ENCODE data around the gene DDX47.
"Not testable (repeated sequence)": the region's sequence is repeated elsewhere in the genome, so short reads cannot be mapped to it uniquely, and the experiment has no call there.

The DDX47 gene

DNA sequence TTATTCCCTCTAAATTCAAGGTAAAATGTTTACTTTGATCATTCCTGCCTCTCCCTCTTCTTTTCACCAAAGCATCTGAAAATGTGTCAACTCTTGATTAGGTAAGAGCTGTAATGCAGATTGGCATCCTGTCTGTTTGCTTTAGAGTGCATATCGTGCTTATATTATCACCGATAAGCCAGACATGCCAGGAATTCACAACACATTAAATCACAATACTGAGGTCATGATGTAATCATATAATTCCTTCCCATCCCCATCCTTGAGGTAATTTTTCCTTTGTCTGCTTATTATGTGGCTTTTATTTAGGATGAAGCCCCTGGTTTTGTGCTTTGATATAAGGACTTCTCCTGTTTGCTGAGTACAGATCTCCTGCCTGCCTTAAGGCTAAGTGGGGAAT is 10.2 kb downstream of the DDX47 start:
- DNase-seq: no peak

DNA sequence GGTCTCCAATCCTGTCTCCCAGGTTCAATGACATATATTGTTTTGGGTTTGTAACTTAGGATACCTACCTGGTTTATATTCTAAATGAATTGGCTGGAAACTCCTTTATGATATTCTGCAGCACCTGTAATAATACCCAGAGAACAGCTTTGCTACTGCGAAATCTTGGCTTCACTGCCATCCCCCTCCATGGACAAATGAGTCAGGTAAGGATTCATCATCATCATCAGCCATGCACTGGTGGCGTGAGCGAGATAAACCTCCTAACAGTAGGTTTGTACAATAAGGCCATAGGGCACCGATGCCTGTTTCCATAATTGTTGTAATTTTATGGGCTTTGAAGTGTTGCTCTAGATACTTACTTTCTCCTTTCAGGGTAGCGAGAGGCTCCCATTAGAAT is 10.7 kb downstream of the DDX47 start:
- no peak for DNase-seq

DNA sequence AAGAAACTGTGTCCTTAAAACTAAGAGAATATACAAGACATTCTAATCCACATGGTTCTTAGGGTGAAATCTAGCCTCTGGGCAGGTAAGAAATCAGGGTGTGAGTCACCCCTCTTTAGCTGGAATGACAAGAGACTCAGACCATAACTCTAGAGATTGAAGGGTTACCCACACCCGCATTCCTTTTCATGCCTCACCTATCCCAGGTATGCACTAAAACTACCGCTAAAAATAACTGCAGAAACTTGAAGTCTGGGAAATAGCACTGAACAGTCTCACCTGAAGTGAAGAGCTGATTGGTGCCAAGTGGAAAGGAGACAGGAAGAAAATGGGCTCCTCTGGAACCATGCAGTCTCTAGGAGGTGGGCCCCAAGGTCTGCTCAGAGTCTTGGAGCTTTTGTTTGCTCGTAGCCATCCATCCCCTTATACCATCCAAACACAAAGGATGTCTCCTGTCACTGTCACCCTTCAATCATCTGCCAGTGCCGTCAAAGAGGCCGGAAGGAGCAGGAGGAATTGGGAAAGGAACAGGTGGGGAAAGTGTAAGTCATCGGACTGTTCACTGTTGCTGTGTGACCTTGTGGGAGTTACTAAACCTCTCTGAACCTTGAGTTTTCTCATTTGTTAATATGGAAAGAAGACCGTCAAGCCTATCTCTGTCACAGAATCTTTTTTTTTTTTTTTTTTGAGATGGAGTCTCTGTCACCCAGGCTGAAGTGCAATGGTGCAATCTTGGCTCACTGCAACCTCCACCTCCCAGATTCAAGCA is 22.4 kb downstream of the DDX47 start:
- no peak for DNase-seq

- no peak for DNase-seq
Measured at GRCh38 chr12:12836571-12836970, 23.4 kb downstream of the DDX47 start.

DNA sequence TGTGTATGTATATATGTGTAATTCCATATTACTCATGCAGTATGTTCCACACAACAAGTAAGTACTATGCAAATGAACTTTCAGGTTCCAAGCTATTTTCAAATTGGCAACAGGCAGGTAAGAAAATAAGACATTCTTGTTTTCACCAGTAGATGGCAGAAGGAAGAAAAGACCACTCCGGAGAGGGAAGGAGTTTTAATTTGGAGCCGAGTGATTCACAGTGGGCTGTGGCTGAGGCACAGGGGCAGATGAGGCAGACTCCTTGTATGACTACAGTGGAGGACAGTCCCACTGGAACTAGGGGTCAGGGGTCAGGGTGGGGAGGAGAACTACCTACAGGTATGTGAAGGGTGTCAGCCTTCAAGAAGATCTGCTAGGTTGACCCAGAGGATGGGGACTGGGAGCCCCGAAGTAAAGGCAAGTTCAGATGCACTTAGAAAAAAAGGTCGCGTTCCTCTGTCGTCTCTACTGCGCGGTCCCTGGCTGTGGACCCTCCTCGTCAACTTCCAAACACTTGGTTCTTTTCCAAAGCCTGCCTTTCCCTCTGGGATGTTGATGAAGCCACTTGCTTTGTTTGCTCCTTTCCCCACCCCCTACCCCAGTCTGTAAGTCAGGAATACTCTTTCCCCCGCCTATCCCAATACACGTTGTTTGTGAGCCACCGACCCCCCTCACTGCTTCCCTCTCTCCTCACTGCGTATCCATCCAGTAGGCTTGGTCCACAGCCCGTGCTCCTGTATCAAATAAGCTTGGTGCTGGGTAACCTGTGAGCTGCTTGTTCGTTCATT is 24.1 kb downstream of the DDX47 start:
- peak; percentile 28 to 58 for DNase-seq

GRCh38 chr12:12837813-12838153 is 24.6 kb downstream of the DDX47 start:
- DNase-seq: no peak

DNA sequence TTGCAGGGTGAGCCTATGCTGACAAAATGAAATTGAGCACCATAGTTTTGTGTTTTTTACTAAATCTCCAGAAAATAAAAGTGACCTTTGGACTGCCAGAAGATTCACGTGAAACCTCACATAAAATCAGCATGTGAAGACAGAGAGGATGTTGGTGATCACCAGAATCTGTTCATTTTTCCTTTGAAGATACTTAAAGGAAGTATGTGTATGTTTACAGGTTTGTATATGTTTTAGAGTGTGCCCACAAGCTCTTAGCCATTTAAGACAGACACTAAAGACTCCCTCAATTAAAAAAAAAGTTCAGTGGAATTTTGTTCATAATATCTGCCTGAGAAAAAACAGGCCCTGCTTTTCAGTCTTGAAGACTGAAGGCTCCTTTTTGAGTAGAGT is 25.9 kb downstream of the DDX47 start:
- no peak for DNase-seq

DNA sequence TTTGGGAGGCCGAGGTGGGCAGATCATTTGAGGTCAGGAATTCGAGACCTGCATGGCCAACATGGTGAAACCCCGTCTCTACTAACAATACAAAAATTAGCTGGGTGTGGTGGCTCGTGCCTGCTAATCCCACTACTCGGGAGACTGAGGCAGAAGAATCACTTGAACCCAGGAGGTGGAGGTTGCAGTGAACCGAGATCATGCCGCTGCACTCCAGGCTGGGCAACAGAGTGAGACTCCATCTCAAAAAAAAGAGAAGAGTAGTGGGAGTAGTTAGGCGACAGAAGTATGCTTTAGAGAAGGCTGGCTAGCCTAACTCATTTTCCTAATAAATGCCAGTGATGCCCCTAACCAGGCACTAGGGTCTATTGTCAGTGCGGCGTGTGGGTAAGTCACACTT is 26.3 kb downstream of the DDX47 start:
- DNase-seq: not testable (repeated sequence)

- no peak for DNase-seq
Measured at GRCh38 chr12:12839873-12840579, 26.9 kb downstream of the DDX47 start.

DNA sequence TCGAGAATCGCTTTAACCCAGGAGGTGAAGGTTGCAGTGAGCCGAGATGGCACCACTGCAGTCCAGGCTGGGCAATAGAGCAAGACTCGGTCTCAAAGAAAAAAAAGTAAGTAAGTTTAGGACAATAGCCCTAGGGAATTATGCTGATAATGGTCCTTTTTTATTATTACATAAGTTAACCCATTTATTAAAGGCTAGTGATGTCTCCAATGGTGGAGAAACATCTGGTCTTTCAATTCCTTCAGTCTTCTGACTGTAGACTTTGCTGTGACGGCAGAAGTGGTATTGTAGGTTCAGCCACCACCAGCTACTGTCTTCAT is 27.4 kb downstream of the DDX47 start:
- no peak for DNase-seq

DNA sequence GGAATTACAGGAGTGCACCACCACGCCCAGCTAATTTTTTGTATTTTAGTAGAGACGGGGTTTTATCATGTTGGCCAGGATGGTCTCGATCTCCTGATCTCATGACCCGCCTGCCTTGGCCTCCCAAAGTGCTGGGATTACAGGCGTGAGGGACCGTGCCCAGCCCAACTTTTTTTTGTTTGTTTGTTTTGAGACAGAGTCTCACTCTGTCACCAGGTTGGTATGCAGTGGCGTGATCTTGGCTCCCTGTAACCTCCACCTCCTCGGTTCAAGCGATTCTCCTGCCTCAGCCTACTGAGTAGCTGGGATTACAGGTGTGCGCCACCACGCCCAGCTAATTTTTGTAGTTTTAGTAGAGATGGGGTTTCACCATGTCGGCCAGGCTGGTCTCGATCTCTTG is 28.3 kb downstream of the DDX47 start:
- not testable (repeated sequence) for DNase-seq

DNA sequence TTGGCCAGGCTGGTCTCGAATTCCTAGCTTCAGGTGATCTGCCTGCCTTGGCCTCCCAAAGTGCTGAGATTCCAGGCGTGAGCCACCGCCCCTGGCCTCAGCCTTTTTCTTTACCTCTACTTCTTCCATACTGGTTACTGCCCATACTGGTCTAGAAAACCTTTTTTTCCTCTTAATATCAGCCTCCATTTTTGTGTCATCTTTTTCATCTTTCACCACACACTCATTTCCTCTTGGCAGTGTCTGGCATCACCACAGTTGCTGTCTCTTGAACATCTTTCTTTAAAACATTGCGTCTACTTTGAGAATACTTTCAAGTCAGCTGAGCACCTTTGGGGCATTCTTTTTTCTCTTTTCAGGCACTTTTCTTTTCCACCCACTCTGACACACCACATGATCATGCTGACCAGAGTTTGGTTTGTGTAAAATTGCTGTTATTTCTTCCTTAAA is 32.7 kb downstream of the DDX47 start:
- no peak for DNase-seq

GRCh38 chr12:12846780-12847179 is 33.6 kb downstream of the DDX47 start:
- DNase-seq: peak in 1 of 2 experiments; percentile 15

- DNase-seq: no peak
Measured at GRCh38 chr12:12853435-12853834, 40.3 kb downstream of the DDX47 start.

GRCh38 chr12:12859690-12860089 is 46.5 kb downstream of the DDX47 start:
- no peak for DNase-seq

DNA sequence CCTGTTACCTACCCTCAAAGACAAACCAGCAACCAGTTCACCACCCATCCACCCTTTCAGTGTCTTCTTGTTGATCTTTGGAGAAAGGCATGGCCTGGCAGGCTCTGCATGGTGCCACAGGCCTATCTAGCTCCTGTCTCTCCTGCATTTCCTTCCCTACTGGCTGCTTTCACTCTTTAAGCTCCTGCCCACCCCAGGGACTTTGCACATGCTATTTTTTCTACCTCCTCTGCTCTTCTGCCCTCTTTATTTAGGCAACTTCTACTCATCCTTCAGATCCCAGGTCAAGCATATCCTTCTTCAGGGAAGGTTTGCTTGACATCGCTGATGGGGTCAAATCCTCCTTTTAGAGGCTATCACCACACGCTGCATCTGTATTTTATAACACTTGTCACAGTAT is 51.1 kb downstream of the DDX47 start:
- no peak for DNase-seq

GRCh38 chr12:12868477-12869235 is 55.5 kb downstream of the DDX47 start:
- DNase-seq: no peak

- no peak for DNase-seq
Measured at GRCh38 chr12:12870465-12870864, 57.3 kb downstream of the DDX47 start.

GRCh38 chr12:12871587-12872138 is 58.5 kb downstream of the DDX47 start:
- DNase-seq: no peak

DNA sequence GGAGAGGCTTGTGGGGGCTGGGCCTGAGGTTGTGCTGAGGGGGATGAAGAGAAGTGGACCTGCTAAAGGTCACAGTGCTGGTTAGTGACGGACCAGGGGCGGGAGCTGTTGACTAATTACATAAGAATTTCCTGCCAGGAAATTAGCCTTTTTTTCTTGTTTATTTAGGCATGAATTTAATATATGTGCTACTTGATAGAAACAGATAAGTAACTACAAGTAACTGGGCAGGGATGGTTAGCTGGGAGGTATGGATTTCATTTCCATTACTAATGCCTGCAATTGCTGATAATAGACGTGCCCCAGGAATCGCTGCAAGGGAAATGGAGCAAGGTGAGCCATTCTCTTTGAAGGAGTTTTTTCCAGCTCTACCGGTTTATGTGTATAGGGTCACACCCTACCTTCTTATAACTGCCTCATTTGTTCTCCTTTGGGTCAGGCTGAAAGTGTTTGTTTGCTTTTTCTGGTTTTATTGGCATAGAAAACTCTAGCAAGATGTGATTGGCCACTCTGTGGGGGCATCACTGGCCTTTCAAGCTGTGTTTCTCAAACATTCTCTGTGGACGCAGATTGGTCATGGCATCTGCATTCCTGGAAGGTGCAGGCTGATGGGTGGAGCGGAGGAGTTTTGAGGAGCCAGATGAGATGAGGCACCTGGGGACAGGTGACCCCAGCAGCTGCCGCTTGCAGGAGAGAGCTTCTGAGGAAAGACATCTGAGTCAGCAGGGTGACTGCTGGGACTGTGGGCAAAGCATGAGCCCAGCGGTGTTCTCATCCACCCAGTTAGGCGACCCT is 59.2 kb downstream of the DDX47 start:
- DNase-seq: no peak

- no peak for DNase-seq
Measured at GRCh38 chr12:12872934-12873275, 59.8 kb downstream of the DDX47 start.

DNA sequence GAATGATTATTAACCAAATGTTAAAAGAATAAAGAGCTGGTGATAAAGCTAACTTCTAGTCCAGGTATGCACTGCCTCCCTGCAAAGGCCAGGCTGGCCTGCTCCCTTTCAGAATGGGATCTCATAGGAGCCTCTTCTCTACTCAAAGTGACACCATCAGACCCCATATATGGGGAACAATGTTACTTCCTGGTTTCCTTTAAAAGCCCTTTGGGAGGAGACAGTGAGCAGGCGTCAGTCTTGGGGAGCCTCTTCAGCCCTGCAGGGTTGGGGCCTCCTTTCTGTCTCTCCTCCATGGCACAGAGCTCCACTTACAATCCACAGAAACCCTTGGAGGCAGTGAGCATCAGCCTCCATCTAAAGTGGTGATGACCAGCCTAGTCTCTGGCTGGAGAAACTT is 60.9 kb downstream of the DDX47 start:
- no peak for DNase-seq

All from stimulated activated CD4-positive, alpha-beta T cell treated with anti-CD3 and anti-CD28 coated beads, Interleukin-4, amount 100 ng/mL, for 4 hours (primary cell).